Stimulated activated memory B cell treated with anti-CD40 and anti-IgM and Interleukin-4, amounts not matched to agents 10 μg/mL and 1 μg/mL and 100 μg/mL, for 72 hours (primary cell): ENCODE data around the gene ARHGAP26.

Source experiments
- ATAC-seq: fragments of 150-1000 bp; cut with Tn5 transposase; 2 replicates; pipeline ENCODE4 v1.10.0; 2021
- H3K27ac Mint-ChIP-seq: one replicate; pipeline ENCODE4 v1.8.0; 2022; ENCODE audit warnings: mild to moderate bottlenecking, mixed read lengths
- H3K27me3 Mint-ChIP-seq: one replicate; pipeline ENCODE4 v1.8.0; 2022; ENCODE audit warnings: mixed read lengths
- H3K36me3 Mint-ChIP-seq: one replicate; pipeline ENCODE4 v1.8.0; 2022; ENCODE audit warnings: mixed read lengths
- H3K4me1 Mint-ChIP-seq: one replicate; pipeline ENCODE4 v1.8.0; 2022; ENCODE audit warnings: mixed read lengths
- H3K4me3 Mint-ChIP-seq: one replicate; pipeline ENCODE4 v1.8.0; 2022; ENCODE audit warnings: mild to moderate bottlenecking, moderate library complexity, mixed read lengths
- H3K9me3 Mint-ChIP-seq: one replicate; pipeline ENCODE4 v1.8.0; 2022; ENCODE audit warnings: mixed read lengths

The ARHGAP26 gene

GRCh38 chr5:143262393-143263174, 492.4 kb downstream of the ARHGAP26 start:
- H3K27me3 Mint-ChIP-seq, result no peaks in the 10 kb centered on the region
- H3K4me1 Mint-ChIP-seq, result no peaks in the 10 kb centered on the region
- no peak overlapping the region for H3K27ac Mint-ChIP-seq
- no peak overlapping the region for H3K4me3 Mint-ChIP-seq
- H3K36me3 Mint-ChIP-seq, result peaks cover 16% of the 10 kb centered on the region
- peaks cover 11% of the 10 kb centered on the region for H3K9me3 Mint-ChIP-seq
- no peak for ATAC-seq

- Mint-ChIP-seq H3K4me1 (no peaks in the 10 kb centered on the region), H3K4me3 (no peak overlapping the region), H3K27ac (no peak overlapping the region), H3K27me3 (no peaks in the 10 kb centered on the region), H3K36me3 (peaks cover 23% of the 10 kb centered on the region), H3K9me3 (peaks cover 16% of the 10 kb centered on the region)
- no peak for ATAC-seq
These were observed 493.2 kb downstream of the ARHGAP26 start for GRCh38 chr5:143263272-143263810.

- Mint-ChIP-seq H3K27ac (no peak overlapping the region), H3K4me1 (no peaks in the 10 kb centered on the region), H3K27me3 (no peaks in the 10 kb centered on the region), H3K9me3 (peaks cover 25% of the 10 kb centered on the region), H3K36me3 (peaks cover 40% of the 10 kb centered on the region), H3K4me3 (no peak overlapping the region)
- ATAC-seq, result no peak
These were observed 495.8 kb downstream of the ARHGAP26 start for GRCh38 chr5:143265995-143266394.

- Mint-ChIP-seq H3K36me3 (peaks cover 40% of the 10 kb centered on the region), H3K4me3 (no peak overlapping the region), H3K27ac (no peak overlapping the region), H3K27me3 (no peaks in the 10 kb centered on the region), H3K4me1 (no peaks in the 10 kb centered on the region), H3K9me3 (peaks cover 25% of the 10 kb centered on the region)
- no peak for ATAC-seq
These were observed 497.0 kb downstream of the ARHGAP26 start for GRCh38 chr5:143267186-143267585.

GRCh38 chr5:143268388-143268787, 498.2 kb downstream of the ARHGAP26 start:
- Mint-ChIP-seq H3K9me3 (peaks cover 25% of the 10 kb centered on the region), H3K4me3 (no peak overlapping the region), H3K27ac (no peak overlapping the region), H3K36me3 (peaks cover 48% of the 10 kb centered on the region), H3K27me3 (no peaks in the 10 kb centered on the region), H3K4me1 (no peaks in the 10 kb centered on the region)
- ATAC-seq, result no peak

GRCh38 chr5:143271431-143271830, 501.3 kb downstream of the ARHGAP26 start:
- Mint-ChIP-seq H3K9me3 (peaks cover 20% of the 10 kb centered on the region), H3K27me3 (no peaks in the 10 kb centered on the region), H3K4me3 (no peak overlapping the region), H3K4me1 (no peaks in the 10 kb centered on the region), H3K27ac (no peak overlapping the region), H3K36me3 (peaks cover 49% of the 10 kb centered on the region)
- ATAC-seq, result no peak

- ATAC-seq, result no peak
- H3K9me3 Mint-ChIP-seq, result no peaks in the 10 kb centered on the region
- H3K36me3 Mint-ChIP-seq, result peaks cover 31% of the 10 kb centered on the region
- no peak overlapping the region for H3K27ac Mint-ChIP-seq
- no peak overlapping the region for H3K4me3 Mint-ChIP-seq
- no peaks in the 10 kb centered on the region for H3K27me3 Mint-ChIP-seq
- H3K4me1 Mint-ChIP-seq, result no peaks in the 10 kb centered on the region
These were observed 504.8 kb downstream of the ARHGAP26 start for GRCh38 chr5:143274952-143275351.

- H3K36me3 Mint-ChIP-seq, result peaks cover 37% of the 10 kb centered on the region
- H3K4me3 Mint-ChIP-seq, result no peak overlapping the region
- H3K27ac Mint-ChIP-seq, result no peak overlapping the region
- no peaks in the 10 kb centered on the region for H3K9me3 Mint-ChIP-seq
- H3K27me3 Mint-ChIP-seq, result no peaks in the 10 kb centered on the region
- no peaks in the 10 kb centered on the region for H3K4me1 Mint-ChIP-seq
- no peak for ATAC-seq
These were observed 505.6 kb downstream of the ARHGAP26 start for GRCh38 chr5:143275512-143276363.

GRCh38 chr5:143277536-143277935, 507.4 kb downstream of the ARHGAP26 start:
- ATAC-seq, result no peak
- no peak overlapping the region for H3K27ac Mint-ChIP-seq
- H3K27me3 Mint-ChIP-seq, result no peaks in the 10 kb centered on the region
- peaks cover 35% of the 10 kb centered on the region for H3K36me3 Mint-ChIP-seq
- no peaks in the 10 kb centered on the region for H3K4me1 Mint-ChIP-seq
- H3K9me3 Mint-ChIP-seq, result no peaks in the 10 kb centered on the region
- H3K4me3 Mint-ChIP-seq, result no peak overlapping the region
